NOMO-1 (cell line): ENCODE results near the gene MEGF6.
A peak's percentile ranks its signal among the peaks of the same experiment; 100 is the strongest.

Source experiments
- DNase-seq, 2 experiments: peaks; one replicate each; lab custom pipeline; 2025; ENCODE audit not compliant: unreplicated experiment in 2 of 2; lab: John Stamatoyannopoulos, UW

The MEGF6 gene

DNA sequence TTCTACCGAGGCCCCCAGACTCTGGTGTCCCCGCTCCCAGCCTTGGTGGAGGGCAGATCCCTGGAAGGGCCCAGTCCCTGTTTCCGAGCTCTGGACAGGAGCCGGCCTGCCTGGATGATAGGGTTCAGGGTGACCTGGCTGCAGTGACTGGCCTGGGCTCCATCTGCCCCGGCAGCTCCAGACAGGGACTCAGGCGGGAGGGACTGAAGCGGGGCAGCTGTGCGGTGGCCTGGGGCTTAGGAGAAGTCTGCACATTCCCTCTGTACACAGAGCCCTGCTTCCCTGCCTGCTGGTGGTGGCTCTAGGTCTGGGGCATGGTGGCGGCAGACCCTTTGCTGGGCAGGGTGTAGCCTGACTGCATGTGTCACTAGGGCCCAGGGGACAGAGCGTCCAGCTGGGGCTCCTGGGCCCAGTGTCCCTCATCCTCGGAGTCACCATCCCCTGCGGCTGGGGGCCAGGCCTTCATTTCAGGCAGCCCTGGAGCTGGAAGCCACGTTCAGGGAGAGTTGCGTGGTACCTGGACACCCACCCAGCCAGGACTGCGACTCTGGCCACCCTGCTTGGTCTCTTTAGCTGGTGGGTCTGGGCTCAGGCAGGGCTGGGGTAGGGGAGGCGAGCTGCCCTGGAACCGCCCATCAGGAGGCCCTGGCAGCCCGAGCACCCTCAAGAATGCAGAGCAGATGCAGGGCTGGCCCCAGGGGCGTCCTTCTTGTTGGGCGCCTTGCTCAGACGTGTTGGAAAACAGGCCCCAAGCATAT lies 147.2 kb downstream of the MEGF6 start:
- no peak for DNase-seq

- no peak for DNase-seq
These were observed 147.9 kb downstream of the MEGF6 start for GRCh38 chr1:3463408-3463863.

DNA sequence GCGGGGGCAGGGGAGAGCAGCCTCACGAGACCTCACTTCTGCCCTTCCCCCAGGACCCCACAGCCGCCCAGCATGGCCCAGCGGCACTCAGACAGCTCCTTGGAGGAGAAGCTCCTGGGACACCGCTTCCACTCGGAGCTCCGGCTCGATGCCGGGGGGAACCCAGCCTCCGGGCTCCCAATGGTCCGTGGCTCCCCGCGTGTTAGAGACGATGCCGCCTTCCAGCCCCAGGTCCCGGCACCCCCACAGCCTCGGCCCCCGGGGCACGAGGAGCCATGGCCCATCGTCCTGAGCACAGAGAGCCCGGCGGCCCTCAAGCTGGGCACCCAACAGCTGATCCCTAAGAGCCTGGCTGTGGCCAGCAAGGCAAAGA lies 148.3 kb downstream of the MEGF6 start:
- DNase-seq: no peak

DNA sequence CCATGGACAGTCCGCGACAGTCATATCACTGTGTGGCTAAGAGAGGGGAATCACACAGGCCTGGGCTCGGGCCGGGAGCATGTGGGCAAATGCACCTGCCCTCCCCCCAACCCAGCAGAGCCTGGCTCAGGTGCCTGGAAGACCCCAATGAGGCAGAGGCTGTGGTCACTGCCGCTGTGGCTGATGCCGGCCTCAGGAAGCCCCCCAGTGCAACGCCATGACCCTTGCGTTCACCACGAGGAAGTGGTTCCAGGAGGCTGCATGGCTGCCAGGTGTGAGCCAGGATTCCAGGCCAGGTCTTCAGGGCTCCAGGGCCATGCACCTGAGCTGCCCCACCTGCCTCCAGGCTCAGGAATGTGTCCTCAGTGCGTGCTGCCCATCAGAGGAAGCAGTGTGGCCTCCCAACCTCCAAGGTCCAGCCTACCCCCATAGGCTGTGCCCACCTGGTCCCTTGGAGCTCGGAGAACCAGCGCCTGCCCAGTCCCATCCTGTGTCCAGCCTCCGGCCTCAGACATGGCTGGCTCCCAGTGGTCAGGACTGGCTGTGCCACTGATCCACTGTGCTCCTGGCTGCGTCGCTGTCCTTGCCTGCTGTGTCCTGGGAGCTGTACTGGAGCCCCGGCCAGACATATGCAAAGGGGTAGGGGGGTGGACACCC lies 148.8 kb downstream of the MEGF6 start:
- no peak for DNase-seq

DNA sequence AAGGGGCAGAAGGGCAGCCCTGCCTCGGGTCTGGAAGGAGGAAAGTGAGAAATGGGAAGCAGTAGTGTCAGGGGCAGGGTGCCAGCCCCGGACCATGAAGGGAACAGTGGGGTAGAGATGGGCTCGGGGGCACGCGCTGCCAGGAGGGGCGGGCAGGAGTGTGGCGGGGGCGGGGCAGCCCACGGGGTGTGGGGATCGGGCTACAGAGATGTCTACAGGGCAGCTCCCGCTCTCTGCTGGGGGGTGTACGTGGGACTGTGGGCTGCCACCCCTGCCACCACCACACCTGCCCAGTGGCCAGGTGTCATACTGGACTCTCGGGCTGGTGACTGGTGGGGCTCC lies 149.4 kb downstream of the MEGF6 start:
- DNase-seq: no peak

DNA sequence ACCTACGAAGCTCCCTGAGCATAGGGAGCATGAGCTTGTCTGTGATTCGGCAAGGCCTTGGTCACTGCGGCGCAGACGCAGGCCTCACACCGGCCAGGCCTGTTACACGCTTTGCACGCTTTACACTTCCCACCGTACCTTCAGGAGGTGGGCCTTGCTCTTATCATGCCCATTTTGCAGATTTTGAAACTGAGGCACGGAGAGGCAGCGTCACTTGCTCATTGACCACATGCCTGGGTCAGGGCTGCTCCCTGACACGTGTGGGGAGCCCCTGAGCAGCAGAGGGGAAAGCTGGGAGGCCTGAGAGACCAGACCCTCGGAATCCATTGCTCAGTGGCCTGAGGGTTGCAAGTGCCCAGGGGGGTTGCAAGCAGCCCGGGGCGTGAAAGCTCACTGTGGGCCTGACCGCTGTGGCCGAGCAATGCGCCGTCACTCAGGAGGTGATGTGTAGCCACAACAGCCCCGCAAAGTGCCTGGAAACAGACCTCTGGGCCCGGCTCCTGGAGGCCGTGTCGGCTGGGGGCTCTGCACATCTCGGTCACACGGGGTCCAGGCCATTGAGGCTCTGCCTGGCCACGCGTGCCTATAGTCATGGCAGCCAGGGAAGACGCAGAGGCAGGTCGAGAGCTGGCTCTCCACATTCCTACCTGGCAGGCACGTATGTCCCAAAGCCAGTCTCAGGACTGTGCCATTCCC lies 149.9 kb downstream of the MEGF6 start:
- DNase-seq: no peak

- DNase-seq: no peak
These were observed 150.6 kb downstream of the MEGF6 start for GRCh38 chr1:3460672-3461131.

DNA sequence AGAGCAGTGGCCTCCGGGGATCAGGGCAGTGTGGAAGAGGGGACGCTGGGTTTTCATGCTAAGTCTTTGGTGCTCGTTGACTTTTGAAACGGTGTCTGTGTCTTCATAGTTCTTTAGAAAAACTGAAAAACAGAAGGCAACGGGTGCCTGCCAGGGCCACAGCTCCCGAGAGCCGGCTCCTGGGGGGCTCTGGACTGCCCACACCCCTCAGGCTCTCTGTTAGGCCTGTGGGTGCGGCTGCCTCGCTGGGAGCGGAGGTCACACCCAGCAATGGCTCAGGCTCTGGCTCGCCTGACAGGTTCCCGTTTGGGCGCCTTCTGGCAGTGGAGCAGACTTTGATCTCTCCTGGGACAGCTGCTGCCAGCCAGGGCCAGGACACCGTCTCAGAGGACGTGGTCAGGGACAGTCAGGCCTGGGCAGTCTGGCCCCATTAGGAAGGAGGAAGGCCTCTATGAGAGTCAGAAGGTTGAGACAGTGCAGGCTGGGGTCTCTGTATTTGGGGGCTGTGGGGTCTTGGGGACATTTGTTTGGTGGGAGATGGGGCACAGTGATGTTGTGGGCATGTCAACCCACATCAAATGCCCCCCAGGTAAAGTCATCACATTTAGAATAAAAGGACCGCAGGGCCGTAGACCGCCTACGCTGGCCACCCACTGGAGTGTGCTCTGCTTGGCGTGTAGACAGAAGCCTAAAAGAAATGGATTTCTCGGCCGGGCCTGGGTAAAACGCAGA lies 151.2 kb downstream of the MEGF6 start:
- no peak for DNase-seq

DNA sequence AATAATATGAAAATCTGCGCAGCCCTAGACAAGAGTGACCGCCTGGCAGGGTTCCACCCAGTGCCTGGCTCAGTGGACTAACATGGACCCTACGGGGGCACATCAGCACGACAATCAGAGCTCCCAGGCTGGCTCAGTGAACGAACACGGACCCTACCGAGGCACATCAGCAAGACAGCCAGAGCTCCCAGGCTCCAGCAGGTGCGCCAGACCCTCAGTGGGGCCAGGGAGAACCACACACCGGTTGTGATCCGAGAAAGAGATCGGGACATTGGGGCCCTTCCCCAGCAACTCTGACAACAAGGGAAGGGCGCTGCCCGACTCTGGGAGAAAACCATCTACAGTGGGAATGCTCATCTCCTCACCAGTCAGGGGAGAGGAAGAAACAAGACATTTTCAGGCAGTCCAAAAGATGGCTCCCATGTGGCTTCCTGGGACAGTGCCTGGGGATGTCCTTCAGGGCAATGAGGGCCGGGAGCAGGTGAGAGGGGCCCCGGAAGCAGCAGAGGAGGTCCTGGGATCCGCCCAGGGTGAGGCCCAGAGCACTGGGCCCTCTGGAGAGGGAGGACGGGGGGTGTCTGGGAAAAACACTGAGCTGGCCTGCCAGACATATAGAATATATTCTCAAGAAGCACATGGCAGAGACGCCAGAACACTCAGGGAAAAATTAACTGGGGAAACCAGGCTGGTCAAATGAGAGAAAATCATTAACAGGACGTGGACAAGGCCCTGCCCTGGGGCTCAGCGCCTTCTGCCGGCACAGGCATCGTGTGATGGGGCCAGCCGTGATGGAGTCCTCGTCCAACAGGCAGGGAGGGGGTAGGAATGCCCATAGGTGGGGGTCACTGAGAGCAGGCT lies 152.0 kb downstream of the MEGF6 start:
- no peak for DNase-seq

DNA sequence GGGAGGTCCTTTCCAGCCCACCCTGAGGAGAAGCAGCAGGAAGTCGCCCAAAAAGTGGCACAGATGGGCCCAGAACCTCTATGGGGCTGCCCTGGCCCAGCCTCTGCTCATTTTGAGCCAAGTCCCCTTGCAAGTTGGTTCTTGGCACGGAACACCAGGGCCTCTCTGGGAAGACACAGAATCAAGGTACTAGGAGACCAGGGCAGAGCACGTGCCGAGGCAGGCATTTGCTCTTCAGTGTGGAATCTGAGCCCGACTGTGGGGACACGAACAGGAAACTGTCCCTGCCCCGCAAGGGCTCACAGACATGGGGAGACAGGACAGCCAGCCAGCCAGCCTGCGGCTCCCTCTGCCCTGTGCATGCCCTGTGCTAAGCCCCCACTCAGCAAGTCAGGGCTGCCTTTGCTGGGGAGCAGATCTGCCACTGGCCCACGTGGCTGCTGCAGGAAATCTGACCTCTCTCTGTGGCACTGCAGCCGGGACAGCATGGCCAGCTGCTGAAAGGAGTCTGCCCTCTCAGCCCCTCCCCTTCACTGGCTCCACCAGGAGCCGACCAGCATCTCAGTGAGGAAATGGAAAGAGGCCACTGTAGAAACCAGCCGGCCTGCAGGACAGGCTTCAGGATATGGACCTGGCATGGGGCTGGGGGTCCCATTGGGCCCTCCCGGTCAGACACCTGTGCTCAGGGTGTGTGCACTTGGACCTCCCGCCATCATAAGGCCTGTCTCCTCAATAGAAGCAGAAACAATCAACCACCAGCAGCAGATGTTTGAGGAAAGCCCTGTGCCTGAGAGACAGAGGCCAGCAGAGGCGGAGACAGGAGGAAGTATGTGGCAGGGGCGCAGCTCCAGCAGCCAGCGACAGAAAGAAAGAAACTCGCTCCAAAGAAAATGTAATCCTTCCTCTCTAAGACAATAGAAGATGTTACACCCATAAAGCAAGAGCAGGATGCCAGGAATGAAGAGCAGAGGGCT lies 153.1 kb downstream of the MEGF6 start:
- DNase-seq: no peak

DNA sequence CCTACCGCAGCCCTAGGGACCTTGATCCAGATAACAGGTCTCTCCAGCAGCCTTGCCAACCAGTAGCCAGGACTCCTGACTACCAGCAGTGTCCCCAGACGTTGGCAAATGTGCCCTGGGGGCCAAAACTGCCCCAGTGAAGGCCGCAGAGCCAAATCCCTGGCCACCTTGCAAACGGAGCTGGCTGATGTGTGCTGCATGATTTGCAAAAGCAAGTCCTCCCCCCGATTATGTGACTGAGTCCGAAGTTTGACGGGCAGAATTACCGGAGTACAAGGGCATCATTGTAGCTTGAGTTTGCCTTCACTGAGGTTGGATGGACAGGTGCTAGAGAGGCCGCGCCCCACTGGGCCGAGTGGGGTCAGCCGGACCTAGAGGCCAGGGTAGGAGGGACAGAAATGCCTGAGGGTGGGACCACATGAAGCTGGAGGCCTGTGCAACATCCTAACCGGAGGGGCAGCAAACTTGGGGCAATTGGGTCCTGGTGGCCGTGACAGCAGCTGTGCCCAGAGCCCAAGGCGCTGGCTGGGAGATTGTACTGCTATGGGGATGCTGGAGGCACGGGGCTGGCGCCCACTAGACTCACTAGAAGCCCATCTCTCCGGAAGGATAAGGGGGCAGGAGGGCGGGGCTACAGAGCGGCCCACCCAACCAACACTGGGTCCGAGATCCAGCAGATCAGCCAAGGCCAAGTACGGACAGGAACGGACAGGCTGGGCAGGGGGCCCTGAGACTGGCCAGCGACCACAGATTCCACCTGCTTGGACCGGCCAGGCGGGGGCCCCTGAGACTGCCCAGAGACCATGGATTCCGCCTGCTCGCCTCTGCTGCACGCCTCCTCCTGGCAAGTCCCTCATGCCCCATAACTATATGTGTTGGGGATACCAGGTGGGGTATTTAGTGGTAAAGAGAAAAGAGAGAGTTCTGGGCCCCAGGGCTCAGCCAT lies 154.1 kb downstream of the MEGF6 start:
- DNase-seq: no peak

DNA sequence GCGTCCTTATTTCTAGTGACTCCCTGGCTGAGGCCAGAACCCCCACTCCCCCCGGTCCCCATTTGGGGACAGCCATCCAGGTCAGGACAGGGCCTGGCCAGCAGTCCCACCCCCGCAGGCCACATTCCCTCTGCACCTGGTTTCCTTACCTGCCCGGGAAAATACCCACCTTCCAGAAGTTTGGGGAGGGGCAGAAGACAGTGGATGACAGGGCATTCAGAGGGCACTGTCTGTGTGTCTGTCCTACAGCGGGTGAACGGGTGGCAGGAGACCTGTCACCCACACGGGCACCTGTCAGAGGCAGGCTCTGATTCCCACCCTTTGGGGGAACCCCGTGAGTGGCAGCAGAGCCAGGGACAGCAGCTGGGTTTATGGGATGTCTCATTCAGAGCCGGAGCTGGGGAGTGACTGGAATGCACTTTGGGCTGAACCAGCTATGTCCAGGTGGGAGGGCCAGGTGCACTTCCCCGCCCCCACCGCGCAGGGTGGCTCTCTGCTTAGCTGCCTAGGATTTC lies 154.8 kb downstream of the MEGF6 start:
- no peak for DNase-seq

DNA sequence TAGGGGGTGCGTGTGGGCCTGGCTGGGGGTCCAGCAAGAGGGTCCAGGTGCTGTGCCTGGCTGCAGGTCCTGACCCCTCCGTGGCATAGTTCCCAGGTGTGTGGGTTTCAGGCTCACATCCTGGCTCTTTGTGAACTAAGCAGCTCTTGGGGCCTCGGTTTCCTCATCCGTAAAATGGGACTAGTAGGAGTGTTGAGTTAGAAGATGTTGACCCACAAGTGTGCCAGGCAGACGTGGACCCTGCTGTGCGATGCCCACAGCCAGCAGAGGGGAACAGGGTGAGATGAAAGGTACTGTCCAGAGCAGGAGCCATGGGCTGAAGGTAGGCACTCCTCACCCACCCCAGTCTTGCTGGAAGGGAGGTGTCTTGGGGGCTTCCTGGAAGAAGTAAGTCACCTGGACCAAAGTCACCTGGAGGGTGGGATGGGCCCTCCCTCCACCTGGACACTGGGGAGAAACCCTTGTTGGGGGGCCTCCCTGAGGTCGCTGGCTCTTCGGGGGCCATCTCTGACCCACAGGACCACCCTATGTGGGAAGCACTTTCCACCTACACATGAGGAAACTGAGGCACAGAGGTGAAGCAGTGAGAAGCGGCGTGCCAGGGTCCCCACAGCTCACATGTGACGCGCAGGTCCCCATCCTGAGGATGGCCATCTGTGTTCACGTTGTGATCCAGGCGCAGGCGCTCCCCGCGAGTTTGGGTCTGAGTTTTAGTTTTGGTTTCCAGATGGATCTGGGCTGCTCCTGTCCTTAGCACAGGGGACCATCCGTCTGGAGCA lies 155.4 kb downstream of the MEGF6 start:
- no peak for DNase-seq

DNA sequence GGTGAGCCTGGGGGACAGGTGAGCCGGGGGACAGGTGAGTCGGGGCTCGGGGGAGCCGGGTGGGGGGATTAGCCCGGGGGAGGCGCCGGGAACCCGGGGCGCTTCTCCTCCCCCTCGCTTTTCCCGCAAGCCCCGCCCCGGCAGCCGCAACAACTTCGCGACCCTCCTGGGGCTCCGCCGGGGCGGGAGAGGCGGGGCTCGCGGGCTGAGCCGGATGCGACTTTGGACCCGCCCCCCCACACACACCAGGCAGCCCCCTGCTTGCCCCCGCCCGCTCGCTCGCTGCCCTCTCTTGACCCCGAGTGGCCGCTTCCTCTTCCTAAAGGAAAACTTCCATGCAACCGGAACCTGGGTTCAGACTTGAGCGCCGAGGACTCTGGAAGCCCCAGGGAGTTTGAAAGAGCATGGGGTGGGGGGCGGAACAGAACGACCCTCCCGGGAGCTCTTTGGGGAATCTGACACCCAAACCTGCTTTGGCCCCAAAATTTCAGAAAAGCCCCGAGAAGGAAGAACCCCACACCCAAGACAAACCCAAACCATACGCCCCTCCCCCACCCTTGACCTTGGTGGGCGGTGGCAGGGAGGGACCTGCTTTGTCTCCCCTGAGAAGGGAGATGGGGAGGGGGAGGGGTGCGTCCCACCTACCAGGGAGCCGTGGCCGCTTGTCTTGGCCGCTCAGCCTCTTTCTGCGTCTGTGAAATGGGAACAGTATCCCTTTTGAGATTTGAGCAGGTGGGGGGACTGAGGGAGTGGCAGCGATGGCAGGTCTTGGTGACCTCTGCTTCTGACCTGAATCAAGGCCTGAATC lies 156.3 kb downstream of the MEGF6 start:
- DNase-seq: no peak

- DNase-seq: peak in 1 of 2 experiments; percentile 21
These were observed 157.2 kb downstream of the MEGF6 start, which contains the start of gene ARHGEF16 for GRCh38 chr1:3453891-3454810. Gene ARHGEF16, plus strand, starts transcription at chr1:3454665. Its CDS starts 8,420 bp downstream, at chr1:3463085.
